ENCODE data around the gene GRIP2. TPM values are rescaled to one million over a fixed set of nuclear protein-coding genes. Genes with fewer than 3 reads are reported as not detected.

The GRIP2 gene
- total RNA-seq, 1 donor from 2014 or later = 0.52 TPM

- no peaks in the 10 kb centered on the region for H3K4me1 ChIP-seq
- no peak for TF ChIP-seq CTCF (IDR thresholded peaks at IDR 0.05)
Measured at GRCh38 chr3:14565868-14566588, 25.9 kb upstream of the GRIP2 start.

GRCh38 chr3:14564741-14565140, 24.6 kb upstream of the GRIP2 start:
- Histone ChIP-seq H3K27ac (no peak overlapping the region), H3K9me3 (no peaks in the 10 kb centered on the region), H3K4me1 (no peaks in the 10 kb centered on the region), H3K4me3 (no peak overlapping the region), H3K36me3 (no peaks in the 10 kb centered on the region), H3K27me3 (peaks cover 11% of the 10 kb centered on the region)
- intact Hi-C loops (cut with DNase I) = no loop called here
- DNase-seq = no peak
- ATAC-seq = no peak
- TF ChIP-seq CTCF (IDR thresholded peaks at IDR 0.05) = no peak

More at GRCh38 chr3:14565868-14566588, 25.9 kb upstream of the GRIP2 start:
- Histone ChIP-seq H3K27me3 (peaks cover 11% of the 10 kb centered on the region), H3K36me3 (no peaks in the 10 kb centered on the region), H3K4me3 (no peak overlapping the region), H3K9me3 (no peaks in the 10 kb centered on the region), H3K27ac (no peak overlapping the region)
- DNase-seq (no peak), ATAC-seq (no peak)
- intact Hi-C loops (cut with DNase I) = no loop called here

DNA sequence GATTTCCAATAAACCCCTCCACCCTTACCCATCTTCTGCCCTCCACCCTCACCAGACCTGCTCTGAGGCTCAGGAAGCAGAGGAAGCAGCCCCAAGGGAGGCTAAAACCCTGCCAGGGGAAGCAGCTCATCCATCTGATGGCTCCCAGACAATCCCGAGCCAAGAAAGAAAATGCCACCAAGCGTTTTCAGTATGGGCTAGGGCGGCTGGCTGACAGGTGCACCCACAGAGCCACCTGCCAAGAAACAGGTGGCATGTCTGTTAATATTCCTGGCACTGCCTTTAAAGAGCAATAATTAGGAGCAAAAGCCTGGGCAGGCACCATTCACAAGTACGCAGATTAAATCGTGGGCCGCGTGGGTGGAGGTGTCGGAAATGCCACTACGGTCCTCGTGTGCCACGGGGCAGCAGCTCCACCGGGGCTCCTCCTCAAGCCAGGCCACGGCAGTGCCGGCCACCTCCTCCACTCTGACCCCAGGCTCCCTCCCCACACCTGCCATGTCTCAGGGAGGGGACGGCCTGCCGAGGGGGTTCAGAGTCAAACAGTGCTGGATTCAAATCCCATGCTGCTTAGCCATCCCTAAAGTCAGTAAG, 23.9 kb upstream of the GRIP2 start:
- H3K27ac ChIP-seq = no peak overlapping the region

DNA sequence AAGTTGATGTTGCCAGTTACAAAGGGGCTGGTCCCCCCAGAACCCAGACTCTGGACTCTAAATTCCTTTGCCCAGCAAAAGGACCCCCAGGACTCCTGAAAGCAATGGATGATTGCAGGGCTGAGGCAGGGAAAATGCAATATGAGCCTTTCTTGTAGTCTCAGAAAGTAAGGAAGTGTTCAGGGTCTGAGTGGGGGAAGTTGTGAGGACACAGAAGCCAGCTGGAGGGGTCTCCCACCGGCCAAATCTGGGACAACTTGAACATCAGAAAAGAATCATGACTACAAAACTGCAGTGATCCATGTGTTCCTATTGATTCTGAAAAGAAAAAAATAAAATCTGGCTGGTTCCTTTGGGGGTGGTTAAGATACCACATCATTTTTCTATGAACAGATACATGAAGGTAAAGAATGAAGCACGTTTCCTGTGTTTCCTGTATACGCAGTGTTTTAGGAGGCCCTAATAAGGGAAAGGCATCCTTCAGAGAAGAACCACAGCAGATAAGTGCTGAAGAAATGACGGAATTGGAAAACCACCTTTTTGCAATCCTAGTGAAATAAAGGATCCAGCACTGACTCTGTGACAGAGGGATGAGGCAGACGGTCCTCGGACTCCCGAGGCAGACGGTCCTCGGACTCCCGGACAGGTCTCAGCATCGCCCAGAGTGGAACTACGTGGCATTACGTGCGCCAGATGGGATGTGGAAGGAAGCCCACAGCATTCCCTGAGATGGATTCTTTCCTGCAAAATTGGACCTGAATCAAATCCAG, 22.2 kb upstream of the GRIP2 start:
- DNase-seq = no peak
- ATAC-seq = no peak
- Histone ChIP-seq H3K27me3 (peaks cover 15% of the 10 kb centered on the region), H3K9me3 (no peaks in the 10 kb centered on the region), H3K36me3 (no peaks in the 10 kb centered on the region), H3K4me1 (no peaks in the 10 kb centered on the region), H3K27ac (no peak overlapping the region), H3K4me3 (no peak overlapping the region)
- no peak for TF ChIP-seq CTCF (IDR thresholded peaks at IDR 0.05)
- intact Hi-C loops (cut with DNase I) = no loop called here

More for the DNA sequence above, 23.9 kb upstream of the GRIP2 start:
- no peak overlapping the region for H3K4me3 ChIP-seq
- H3K27me3 ChIP-seq = peaks cover 14% of the 10 kb centered on the region
- ATAC-seq (no peak), DNase-seq (no peak)
- no peak for TF ChIP-seq CTCF (IDR thresholded peaks at IDR 0.05)
- no peaks in the 10 kb centered on the region for H3K36me3 ChIP-seq
- intact Hi-C loops (cut with DNase I) = no loop called here
- H3K4me1 ChIP-seq = no peaks in the 10 kb centered on the region
- no peaks in the 10 kb centered on the region for H3K9me3 ChIP-seq

DNA sequence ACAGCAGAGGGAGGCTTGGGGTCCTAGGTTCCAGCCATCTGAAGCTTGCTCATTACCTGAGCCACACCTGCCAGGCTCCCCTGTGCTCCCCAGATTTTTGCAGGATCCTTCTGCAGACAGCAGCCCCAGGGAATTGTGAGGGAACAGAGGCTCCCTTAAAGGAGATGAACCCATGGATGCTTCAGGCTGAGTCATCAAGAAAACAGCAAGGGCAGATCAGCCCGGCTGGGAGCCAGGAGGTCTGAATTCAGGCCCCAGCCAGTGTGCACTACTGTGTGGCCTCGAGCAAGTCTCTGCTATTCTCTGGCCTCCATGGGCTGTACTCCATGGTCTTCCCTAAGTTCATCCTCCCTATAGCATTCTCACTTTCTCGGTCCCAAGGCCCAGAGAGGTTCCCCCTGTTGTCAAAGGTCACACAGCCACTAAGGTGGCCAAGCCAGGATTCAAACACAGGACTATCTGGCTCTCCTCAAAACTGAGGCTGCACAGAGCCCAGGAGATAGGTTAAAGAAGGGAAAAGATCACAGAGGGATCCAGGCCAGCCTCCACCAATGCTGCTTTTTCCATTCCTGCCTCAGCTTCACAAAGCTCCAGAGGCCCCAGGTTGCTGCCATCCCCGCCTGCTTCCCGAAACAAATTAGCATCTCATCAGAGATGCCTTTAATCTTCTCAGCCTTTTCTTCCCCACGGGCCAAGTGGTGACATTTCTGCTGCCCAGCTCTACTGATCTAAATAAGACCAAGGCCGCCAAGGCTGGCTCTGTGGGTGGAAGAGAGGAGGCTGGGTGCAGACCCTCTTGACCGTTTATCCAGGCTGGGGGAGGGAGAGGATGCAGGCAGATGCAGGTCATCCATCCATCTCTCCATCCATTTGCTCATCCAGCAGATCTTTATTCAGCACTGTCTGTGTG, 21.2 kb upstream of the GRIP2 start:
- H3K27me3 ChIP-seq = peaks cover 24% of the 10 kb centered on the region
- DNase-seq (no peak), ATAC-seq (no peak)
- no peaks in the 10 kb centered on the region for H3K36me3 ChIP-seq
- intact Hi-C loops (cut with DNase I) = no loop called here
- TF ChIP-seq CTCF (IDR thresholded peaks at IDR 0.05) = no peak
- H3K9me3 ChIP-seq = no peaks in the 10 kb centered on the region
- no peak overlapping the region for H3K27ac ChIP-seq
- H3K4me1 ChIP-seq = no peaks in the 10 kb centered on the region
- no peak overlapping the region for H3K4me3 ChIP-seq
